Activated naive CD8-positive, alpha-beta T cell treated with anti-CD3 and anti-CD28 coated beads, Interleukin-2, amount 50 U/mL, for 16 hours (primary cell): ENCODE measurements around the gene TWIST2.

Experiments used
- DNase-seq: peaks from one replicate; pipeline ENCODE4 v3.0.0-alpha.2; 2020; ENCODE audit warnings: low read depth, low spot score

The TWIST2 gene

GRCh38 chr2:238916875-238917590 is 69.1 kb downstream of the TWIST2 start:
- no peak for DNase-seq

GRCh38 chr2:238919307-238919706 is 71.4 kb downstream of the TWIST2 start:
- DNase-seq = no peak

GRCh38 chr2:238920053-238920452 is 72.2 kb downstream of the TWIST2 start:
- no peak for DNase-seq

- DNase-seq = no peak
These were observed 72.7 kb downstream of the TWIST2 start for GRCh38 chr2:238920601-238921001.

- DNase-seq = no peak
These were observed 73.4 kb downstream of the TWIST2 start for GRCh38 chr2:238921259-238921658.

- no peak for DNase-seq
These were observed 73.9 kb downstream of the TWIST2 start for GRCh38 chr2:238921681-238922319.

GRCh38 chr2:238922435-238922834 is 74.5 kb downstream of the TWIST2 start:
- DNase-seq = no peak

GRCh38 chr2:238924032-238924431 is 76.1 kb downstream of the TWIST2 start:
- DNase-seq = no peak

- DNase-seq = no peak
These were observed 76.9 kb downstream of the TWIST2 start for GRCh38 chr2:238924796-238925195.

GRCh38 chr2:238925281-238925680 is 77.4 kb downstream of the TWIST2 start:
- DNase-seq = no peak

GRCh38 chr2:238925816-238926521 is 78.1 kb downstream of the TWIST2 start:
- no peak for DNase-seq

- DNase-seq = no peak
These were observed 79.1 kb downstream of the TWIST2 start for GRCh38 chr2:238926761-238927611.

- no peak for DNase-seq
These were observed 80.0 kb downstream of the TWIST2 start for GRCh38 chr2:238927746-238928519.

GRCh38 chr2:238928520-238929241 is 80.8 kb downstream of the TWIST2 start:
- no peak for DNase-seq

- DNase-seq = no peak
These were observed 81.6 kb downstream of the TWIST2 start for GRCh38 chr2:238929242-238930081.

GRCh38 chr2:238930216-238930615 is 82.3 kb downstream of the TWIST2 start:
- DNase-seq = no peak

GRCh38 chr2:238936162-238937052 is 88.5 kb downstream of the TWIST2 start:
- no peak for DNase-seq

- DNase-seq = no peak
These were observed 90.1 kb downstream of the TWIST2 start for GRCh38 chr2:238938003-238938400.
